ENCODE results near the gene KIAA1549.

KIAA1549 gene

DNA sequence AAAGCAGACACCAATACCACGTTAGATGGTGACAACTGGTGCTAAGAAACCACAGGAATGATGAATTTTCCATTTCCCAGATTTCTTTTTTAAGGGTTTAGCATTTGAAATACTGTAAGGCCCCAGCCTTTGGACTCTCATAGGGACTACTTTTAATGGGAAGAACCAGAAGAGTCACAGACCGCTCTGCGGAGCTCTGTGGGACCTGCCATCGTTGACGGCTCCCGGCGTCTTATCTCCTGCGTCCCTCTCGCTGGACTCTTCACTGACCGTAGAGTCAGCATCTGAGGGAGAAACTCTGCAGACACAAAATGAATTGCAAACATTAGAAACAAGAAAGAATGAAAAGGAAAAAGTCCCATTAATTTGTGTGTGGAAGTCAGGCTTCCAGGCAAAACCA lies 101.8 kb downstream of the KIAA1549 start:
- no peak for FAIRE-seq

DNA sequence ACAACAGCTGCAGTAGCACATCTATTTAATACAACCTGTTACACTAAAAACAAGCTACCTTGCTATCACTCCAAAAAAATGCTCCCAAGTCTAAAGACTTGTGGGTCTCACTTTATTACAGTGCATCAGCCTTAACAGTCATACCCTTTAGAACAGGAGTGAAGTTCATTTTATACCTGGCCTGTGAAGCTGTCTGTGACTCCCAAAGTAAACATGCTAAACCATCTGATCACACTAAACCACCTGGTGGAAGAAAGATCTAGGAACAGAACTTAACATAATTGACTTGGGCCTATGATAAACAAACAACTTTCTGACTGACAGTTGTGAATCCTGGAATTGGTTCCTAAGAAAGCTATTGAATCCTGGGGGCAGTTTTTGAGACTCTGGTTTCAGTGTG lies 102.3 kb downstream of the KIAA1549 start:
- no peak for FAIRE-seq

DNA sequence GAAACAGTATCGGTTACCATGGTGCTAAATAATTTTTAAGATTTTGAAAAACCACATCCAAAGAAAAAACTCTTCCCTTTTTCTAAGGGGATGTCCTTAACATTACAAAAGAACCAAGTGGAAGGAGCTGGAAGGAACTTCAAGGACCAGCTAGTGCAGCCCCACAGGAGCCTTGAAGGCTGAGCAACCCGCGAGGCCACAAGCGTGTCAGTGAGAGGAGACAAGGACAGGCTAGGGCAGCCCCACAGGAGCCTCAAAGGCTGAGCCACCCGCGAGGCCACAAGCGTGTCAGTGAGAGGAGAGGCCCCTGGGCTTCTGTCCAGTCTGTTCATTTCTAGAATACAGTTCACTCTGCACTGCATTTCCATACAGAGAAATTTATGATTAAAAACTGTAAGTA lies 103.1 kb downstream of the KIAA1549 start:
- no peak for FAIRE-seq

DNA sequence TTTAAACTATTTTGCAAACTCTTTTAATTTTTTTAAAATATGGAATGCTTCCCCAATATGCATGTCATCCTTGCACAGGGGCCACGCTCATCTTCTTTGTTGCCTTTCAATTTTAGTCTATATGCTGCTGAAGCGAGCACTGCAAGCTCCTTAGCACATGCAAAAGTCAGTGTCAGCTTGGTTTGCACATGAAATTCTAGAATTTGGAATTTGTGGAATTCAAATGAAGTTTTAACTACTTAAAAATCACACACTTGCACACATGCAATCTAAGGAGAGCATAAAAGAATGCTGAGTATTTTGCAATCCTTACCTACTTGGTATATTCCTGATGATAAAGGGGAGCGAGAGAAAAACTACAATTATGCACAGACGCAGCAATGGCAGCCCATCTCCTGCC lies 104.9 kb downstream of the KIAA1549 start:
- FAIRE-seq: no peak

DNA sequence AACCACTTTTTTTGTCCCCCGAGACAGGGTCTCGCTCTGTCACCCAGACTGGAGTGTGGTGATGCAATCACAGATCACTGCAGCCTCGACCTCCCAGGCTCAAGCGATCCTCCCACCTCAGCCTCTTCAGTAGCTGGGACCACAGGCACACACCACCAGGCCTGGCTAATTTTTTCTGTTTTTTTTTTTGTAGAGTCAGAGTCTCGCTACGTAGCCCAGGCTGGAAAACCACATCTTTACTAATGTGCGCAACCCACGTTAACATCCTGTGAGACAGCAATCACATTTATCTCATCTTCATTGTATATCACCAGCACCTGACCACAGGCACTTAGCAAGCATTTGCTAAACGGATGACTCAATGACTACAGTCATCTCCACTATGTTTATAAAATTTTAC lies 105.4 kb downstream of the KIAA1549 start:
- FAIRE-seq: no peak

DNA sequence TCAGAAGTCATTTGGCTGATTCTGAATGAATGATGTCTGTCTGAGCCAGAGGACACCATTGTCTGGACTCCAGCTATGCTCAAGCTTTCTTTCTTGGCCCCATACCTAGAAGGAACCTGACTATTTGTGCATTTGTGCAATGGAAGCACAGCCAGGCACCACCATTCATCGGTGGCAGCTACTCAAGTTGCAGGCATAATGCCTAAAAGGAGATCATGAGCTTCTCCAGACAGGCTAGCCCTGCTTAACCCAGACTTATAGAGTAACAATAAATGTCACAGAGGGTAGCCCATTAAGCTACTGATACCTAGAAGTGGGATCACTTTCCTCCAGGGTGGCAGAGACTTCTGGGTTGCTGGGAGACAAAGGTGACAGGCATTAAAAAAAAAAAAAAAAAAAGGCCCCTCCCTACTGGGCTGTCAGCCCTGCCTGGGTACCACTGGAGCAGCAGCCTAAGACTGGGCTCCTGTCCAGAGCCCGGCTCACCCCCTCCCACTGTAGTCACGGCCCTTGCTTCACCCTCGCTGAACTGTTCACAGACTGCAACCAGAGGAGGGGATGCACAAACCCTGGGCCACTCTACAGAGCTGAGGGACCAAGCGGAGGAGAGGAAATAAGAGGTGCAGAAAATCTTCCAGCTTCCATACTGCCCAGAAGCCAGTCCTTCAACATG lies 107.8 kb downstream of the KIAA1549 start:
- FAIRE-seq: no peak

DNA sequence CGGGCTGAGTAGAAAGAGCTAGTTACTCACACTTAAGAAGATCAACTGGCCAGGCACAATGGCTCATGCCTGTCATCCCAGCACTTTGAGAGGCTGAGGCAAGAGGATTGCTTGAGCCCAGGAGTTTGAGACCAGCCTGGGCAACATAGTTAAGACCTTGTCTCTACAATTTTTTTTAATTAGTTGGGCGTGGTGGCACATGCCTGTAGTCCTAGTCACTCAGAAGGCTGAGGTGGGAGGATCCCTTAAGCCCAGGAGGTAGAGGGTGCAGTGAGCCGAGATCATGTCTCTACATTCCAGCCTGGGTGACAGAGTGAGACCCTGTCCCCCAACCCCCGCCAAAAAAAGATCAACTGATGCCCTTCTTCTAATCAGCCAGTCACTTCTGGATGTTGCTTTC lies 108.6 kb downstream of the KIAA1549 start:
- FAIRE-seq: no peak

DNA sequence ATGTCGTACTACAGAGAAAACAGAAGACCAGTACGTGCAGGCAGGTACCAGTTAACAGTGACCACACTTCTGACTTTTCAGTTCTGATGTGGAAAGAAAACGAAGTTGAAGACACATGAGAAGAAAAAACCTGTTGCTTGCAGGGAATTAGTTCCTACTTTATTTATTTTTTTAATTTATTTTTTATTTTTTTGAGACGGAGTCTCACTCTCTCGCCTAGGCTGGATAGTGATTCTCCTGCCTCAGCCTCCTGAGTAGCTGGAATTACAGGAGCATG lies 109.4 kb downstream of the KIAA1549 start:
- no peak for FAIRE-seq

DNA sequence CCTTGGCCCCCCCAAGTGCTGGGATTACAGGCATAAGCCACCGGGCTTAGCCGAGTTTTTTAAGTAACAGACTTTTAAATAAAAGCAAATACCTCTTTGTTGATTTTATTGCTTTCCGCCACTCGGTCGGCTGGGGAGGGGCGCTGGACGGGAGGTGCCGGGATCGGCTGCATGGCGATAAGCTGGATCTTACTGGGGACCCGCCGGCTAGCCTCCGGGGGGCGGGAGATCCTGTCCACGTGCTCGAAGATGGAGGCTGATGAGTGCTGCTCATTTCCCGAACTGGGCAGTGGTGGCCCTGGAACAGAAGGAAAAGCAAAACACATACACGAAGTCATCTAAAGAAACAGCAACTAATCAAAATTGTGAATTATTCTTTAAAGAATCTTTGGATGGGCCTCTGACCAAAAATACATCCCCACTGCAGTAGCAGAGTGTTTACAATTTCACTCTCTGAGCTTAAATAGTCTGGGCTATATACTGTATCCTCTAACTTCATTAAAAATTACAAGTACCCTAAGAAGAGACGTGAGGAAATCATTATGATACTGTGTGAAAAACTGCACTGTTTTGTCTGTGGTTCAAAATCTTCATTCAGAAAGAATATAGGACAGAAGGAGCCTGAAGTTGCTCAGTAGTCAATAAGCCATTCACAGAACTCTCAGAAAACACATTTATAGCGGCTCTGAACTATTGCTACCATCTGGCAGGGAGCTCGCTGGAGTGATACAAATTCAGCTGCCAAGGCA lies 110.0 kb downstream of the KIAA1549 start:
- FAIRE-seq: no peak

DNA sequence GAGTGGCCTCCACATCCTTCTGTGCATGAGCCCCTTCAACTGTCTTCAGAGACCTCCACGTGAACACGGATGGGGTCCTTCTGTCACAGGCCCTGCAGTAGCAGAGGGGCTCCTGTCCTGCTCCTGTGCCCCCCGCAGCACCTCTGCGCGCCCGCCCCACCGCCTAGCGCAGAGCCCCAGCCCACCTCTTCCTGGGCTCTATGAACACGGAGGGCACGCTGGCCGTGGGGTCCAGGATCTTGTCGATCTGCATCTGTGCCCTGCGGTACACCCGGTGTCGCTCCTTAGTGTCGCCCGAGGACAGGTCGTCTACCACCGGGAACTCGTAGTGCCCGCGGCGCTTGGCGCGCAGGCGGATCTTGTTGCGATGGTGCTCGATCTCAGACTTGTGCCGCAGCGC lies 111.8 kb downstream of the KIAA1549 start:
- no peak for FAIRE-seq

DNA sequence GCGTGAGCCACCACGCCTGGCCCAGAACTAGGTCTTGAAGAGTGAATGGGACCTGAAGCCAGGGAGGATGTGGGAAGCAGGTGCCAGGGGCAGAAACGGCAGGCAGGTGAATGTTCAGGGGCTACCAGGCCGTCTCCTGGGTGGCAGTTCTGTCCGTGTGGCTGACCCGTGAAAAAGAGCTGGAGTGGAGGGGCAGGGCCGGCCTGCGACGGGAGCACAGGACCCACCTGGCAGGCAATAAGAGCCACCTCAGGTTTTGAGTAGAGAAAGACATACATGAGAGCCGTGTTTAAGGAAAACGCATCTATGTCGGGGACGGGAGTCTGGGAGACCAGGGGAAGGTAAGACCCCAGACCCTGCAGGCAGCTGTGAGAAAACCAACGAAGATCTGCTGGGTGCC lies 112.5 kb downstream of the KIAA1549 start:
- no peak for FAIRE-seq

DNA sequence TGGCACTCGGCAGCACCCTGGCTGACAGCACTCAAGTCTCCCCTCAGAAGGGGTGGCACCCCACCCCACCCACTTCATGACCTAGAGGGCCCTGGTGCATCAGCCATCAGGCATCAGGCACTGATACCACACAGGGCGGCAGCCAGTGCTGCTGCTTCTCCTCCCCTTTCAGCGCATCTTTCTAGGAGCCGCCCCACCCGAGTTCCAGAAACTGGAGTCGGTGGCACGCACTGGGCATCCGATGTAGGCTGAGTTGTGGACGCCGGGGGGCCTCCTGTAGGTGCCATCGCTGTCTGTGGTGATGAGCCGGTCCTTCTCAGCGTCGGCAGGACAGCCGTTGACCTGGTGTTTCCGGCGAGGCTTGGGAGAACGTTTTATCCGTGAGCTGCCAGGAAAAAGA lies 113.4 kb downstream of the KIAA1549 start:
- no peak for FAIRE-seq

DNA sequence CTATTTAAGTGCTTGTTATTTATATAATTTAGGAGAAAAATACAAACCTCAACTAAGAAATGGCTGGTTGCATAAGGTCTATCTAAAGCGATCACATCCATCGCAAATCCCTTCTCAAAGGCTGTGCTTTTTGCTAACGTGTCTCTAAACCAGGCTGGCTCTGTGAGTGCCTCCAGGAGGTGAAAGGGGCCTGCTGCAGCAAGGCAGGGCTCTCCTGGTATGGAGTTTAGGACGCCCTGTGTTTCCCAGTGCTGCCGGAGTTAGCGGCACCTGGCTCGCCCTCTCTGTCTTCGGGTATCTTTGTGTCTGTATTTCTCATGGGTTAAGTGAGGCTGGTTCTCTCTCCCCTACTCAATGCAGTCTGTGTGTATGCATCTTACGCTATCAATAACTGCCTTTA lies 114.8 kb downstream of the KIAA1549 start:
- no peak for FAIRE-seq

DNA sequence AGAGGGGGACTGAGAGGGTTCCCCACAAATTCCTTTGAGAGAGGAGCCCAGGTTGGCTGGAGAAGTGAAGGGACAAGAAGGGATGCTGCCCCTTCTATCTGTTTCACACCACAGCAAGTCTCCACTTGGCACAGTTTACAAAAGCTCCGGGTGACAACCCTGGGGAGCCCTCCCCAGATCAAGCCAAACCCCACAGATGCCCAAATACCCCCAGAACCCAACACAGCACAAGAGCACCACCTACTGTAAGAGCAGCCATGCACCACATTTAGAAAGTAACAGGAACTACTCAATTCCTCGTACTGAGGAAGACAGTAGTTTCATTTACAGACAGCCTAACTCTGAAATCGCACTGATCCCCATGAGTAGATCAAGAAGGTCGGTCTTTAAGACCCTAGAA lies 115.3 kb downstream of the KIAA1549 start:
- FAIRE-seq: no peak

DNA sequence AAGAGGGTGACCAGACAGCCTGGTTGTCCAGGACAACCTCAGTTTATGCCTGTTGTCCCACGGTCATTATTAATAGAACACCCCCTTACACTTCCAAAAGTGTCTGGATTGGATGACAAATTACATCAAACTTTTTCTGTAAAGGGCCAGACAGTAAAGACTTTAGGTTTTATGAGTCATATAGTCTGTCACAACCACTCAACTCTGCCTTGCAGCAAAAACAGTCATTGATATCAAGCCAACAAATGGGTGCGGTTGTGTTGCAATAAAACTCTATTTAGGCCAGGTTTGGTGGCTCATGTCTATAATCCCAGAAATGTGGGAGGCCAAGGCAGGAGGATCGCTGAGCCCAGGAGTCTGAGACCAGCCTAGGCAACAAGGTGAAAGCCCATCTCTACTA lies 116.5 kb downstream of the KIAA1549 start:
- FAIRE-seq: no peak

DNA sequence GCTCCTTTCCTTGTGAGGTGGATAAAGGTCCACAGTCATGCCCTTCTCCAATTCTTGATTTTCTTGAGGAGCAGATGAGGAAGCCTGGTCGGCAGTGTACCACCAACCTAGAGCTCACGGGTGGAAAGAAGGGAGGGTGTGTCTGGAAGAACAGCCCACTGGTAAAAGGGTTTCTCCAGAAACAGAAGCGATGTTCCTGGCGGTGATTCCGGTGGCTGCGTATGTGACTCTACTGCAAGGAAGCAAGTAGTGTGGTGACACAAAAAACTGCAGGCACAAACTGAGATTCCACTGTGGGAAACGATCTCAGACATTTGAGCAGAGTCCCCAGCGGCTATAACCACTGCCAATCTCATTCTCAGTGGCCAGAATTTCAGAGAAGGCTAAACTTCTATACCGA lies 117.3 kb downstream of the KIAA1549 start:
- no peak for FAIRE-seq

DNA sequence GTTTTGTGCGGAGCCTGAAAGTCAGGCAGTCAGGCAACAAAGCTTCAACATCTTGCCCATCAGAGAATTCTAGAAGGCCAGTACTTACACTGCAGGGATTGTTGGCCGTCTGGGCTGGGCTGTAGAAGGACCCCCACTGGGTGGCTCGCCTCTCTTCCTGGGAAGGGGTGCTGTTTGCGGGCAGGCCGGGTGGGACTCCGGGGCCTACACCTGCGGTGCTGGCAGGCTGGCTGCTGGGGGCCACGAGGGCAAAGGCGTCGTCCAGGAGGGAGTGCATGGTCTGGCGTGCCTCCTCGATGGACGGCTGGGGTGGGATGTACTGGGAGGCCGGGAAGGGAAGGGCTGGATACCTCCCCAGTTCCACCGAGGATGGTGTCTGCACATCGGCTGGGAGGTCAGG lies 120.1 kb downstream of the KIAA1549 start:
- FAIRE-seq: no peak

DNA sequence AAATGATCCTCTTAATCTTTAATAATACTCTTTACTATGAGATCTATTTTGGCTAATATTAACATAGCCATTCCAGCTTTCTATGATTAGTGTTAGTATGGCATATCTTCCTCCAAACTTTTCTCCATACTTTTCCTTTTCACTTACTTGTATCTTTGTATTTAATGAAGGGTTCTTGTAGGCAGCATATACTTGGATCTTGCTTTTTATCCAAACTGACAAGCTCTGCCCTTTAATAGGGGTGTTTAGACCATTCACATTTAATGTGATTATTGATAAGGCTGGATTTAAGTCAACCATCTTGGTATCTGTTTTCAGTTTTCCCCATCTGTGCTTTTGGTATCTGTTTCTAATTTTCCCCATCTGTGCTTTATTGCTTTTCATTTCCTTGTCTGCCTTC lies 123.5 kb downstream of the KIAA1549 start:
- FAIRE-seq: no peak

DNA sequence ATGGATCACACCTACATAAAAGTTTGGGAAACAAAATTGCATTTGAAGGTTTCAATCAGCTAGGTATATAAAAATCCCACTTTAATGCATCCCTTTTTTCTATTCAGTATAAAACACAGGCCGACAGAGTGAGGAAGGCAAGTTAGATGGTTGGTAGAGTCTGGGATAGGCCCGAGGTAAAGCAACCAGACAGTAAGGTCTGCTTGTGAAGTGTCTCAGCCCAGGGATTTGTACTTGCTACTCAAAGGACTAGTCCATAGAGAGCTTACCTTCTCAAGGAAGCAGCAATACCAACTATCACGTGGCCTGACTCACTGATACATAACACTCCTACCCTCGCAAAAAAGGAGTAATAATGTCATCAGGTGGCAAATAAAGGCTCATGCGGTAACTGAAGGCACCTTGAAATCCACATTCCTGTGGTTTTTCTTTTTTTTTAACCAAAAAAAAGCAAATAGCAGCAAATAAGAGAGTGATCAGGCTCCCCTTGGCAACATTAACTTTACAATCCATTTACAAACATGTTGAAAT lies 127.0 kb downstream of the KIAA1549 start:
- no peak for FAIRE-seq

DNA sequence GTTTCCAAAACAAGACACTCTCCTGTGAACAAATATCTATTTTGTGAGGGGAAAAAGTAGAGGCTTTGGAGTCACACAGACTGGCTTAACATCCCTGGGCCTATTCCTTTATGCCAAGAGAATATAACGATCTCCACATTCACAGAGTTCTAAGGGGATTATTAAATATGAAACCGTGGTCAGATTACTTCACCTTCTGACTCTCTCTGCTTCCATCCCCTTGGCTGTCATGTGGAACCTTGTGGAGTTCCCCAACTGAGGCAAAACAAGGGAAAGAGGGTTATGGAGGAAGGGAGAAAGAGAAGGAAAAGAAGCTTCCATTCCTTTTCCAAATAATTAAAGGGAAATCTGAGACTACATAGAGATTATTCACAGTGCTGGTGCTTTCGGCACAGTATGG lies 127.7 kb downstream of the KIAA1549 start:
- no peak for FAIRE-seq

DNA sequence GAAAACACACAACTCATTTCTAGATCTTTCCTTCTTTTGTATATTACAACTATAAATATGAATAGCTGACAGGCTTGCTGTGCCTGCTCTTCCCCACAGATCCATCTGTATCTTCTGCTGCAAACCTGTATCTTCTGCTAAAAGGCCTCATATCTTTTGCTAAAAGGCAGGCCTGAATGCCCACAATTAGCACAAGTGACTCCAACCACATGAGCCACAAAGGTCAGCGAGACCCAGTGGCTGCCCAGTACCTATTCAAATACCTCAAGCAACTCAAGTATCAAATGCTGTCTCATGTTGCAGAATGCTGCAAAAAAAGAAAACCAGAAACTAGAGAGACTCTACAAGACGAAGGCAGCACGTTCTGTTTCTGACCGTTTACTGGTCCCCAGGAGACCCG lies 128.7 kb downstream of the KIAA1549 start:
- no peak for FAIRE-seq

DNA sequence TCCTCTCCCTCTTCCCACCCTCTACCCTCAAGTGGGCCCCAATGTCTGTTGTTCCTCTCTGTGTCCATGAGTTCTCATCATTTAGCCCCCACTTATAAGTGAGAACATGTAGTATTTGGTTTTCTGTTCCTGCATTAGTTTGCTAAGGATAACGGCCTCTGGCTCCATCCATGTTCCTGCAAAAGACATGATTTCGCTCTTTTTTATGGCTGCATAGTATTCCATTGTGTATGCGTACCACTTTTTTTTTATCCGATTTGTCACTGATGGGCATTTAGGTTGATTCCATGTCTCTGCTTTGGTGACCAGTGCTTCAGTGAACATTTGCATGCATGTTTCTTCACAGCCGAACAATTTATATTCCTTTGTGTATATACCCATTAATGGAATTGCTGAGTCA lies 131.5 kb downstream of the KIAA1549 start:
- no peak for FAIRE-seq

DNA sequence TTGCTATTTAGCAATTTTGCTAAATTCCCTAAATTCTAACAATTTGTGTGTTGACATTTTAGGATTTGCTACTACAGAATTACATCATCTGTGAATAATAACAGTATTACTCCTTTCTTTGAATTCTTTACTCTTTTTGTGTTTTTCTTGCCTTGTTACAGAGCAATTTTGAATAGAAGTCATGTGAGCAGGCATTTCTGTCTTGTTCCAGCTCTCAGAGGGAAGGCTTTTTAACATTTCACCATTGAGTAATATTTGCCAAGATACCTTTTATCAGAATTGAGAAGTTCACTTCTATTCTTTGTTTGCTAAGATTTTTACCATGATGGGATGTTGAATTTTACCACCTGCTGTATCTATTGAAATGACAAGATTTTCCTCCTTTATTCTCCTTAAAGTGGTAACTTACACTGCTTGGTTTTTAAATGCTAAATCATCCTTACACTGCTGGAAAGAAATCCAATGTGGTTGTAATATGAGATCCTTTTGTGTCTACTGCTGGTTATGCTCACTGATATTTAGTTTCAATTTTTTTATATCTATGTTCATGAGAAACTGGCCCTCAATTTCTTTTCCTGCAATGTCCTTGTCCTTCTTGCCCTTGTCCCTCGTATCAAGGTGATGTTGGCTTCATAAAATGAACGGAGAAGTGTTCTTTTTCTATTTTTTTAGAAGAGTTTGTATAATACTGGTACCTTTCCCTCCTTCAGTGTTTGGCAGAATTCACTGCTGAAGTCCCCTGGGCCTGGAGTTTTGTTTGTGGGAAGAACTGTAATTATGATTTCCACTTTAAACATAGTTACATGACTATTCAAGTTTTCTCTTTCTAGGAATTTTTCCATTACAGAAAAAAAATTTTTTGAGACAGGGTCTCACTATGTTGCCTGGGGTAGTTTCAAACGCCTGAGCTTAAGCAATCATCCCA lies 132.9 kb downstream of the KIAA1549 start:
- FAIRE-seq: no peak

DNA sequence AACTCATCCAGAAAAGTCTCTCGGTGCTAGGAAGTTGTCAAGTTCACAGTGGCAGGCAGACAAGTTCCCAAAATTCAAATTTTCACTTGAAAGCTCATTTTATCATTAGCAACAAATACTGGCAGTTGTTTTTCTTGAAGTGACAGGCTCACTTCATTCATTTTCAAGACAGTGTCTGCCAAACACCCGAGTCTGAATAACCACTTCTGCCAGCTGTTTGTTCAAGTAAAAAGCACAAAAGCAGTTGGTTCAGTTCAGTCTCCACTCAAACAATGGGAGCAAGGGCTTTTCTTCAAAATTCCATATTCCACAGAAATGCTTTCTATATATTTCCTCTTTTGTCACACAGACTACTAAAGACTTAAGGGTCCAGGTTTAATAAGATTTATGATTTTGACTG lies 135.5 kb downstream of the KIAA1549 start:
- no peak for FAIRE-seq
